COR-L47 (cell line): ENCODE data around the gene SMIM29.
"Not testable (repeated sequence)": the region's sequence is repeated elsewhere in the genome, so short reads cannot be mapped to it uniquely, and the experiment has no call there.

Experiments
- DNase-seq: peaks from one replicate; lab custom pipeline; 2025; lab: John Stamatoyannopoulos, UW

Gene SMIM29

GRCh38 chr6:34248727-34249468, at the start of gene SMIM29:
Gene SMIM29 (minus strand): TSS chr6:34249006. CDS start chr6:34247791, 1,215 bp downstream.
- DNase-seq = peak; percentile 95

- DNase-seq = no peak
Measured at GRCh38 chr6:34295721-34296120, 46.9 kb upstream of the SMIM29 start.

GRCh38 chr6:34292954-34293353, 44.1 kb upstream of the SMIM29 start:
- DNase-seq = no peak

- no peak for DNase-seq
Measured at GRCh38 chr6:34289137-34289536, 40.3 kb upstream of the SMIM29 start.

- no peak for DNase-seq
Measured at GRCh38 chr6:34288581-34288980, 39.8 kb upstream of the SMIM29 start.

GRCh38 chr6:34285448-34286164, 36.8 kb upstream of the SMIM29 start:
- DNase-seq = no peak

GRCh38 chr6:34284563-34285447, 36.0 kb upstream of the SMIM29 start:
- no peak for DNase-seq

GRCh38 chr6:34281702-34282334, 33.0 kb upstream of the SMIM29 start:
- DNase-seq = no peak

GRCh38 chr6:34280216-34280615, 31.4 kb upstream of the SMIM29 start:
- DNase-seq = no peak

- no peak for DNase-seq
Measured at GRCh38 chr6:34278833-34279232, 30.0 kb upstream of the SMIM29 start.

GRCh38 chr6:34277763-34278112, 28.9 kb upstream of the SMIM29 start:
- DNase-seq = no peak

- no peak for DNase-seq
Measured at GRCh38 chr6:34276881-34277762, 28.3 kb upstream of the SMIM29 start.

GRCh38 chr6:34276191-34276590, 27.4 kb upstream of the SMIM29 start:
- no peak for DNase-seq

- no peak for DNase-seq
Measured at GRCh38 chr6:34275128-34275804, 26.5 kb upstream of the SMIM29 start.

- DNase-seq = no peak
Measured at GRCh38 chr6:34274129-34274528, 25.3 kb upstream of the SMIM29 start.

GRCh38 chr6:34273242-34273805, 24.5 kb upstream of the SMIM29 start:
- no peak for DNase-seq

GRCh38 chr6:34272013-34272926, 23.5 kb upstream of the SMIM29 start:
- DNase-seq = no peak

GRCh38 chr6:34269658-34270341, 21.0 kb upstream of the SMIM29 start:
- DNase-seq = not testable (repeated sequence)
